Measurements from ENCODE around the gene CRYGB. TPM values are rescaled to one million over a fixed set of nuclear protein-coding genes. Genes with fewer than 3 reads are reported as not detected.

The CRYGB gene
- total and polyA plus RNA-seq, 2 of the 13 experiments (the other 11 are each of a cell fraction or from before 2014, with no cell fraction given): not detected

DNA sequence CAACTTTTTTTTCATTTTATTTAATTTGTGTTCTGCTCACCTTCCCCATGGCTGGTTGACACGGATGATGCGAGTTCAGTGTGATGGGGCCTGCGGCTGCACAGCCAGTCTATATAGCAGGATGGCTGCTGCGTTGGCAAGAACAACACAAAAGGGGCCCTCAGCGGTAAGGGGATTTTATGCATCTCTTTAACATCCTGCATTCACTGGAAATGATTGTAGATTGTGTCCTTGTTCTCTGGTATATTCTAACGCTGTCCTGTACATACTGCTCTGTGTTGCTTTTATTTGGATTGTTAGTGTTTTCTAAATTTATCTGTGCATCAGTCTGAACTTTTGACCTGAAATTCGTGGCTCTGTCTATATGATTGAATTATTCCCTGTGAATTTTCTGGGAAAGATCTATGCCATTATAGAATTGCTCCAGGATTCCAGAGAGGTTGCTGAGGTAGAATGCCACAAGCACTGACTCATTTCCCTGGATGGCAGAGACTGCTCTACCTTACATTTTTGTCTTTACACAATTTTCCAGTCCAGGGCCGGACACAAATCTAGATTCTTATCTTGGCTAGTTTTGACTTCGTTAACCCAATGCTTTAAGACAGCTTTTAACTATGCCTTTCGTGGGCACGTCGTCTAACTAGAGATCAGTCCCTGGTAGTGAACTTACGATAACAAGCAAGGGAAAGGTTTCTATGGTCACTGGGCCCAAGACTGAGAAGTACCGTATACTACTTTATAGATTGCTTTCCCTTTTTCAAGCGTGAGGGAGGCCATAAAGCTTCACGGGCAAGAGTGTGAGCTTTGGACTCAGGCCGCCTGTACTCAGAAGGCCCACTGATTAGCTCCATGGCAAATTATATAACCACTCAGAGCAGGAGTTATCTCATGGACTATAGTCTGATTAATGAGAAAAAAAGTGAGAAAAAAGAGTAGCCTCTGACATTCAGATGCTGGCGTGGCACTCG is 15.9 kb downstream of the CRYGB start, which contains the start of gene CRYGC (continued):
- no peak for TF ChIP-seq ZNF562 (CRISPR knock-in tag; IDR thresholded peaks at IDR 0.05; ENCODE audit: borderline replicate concordance)
- no peak for TF ChIP-seq PBX2 (CRISPR knock-in tag; IDR thresholded peaks at IDR 0.05)
- no peak for TF ChIP-seq ZNF674 (CRISPR knock-in tag; IDR thresholded peaks at IDR 0.05; ENCODE audit: low read depth)
- TF ChIP-seq REL (CRISPR knock-in tag; conservative IDR thresholded peaks at IDR 0.05): no peak
- TF ChIP-seq HNRNPL (IDR thresholded peaks at IDR 0.05; ENCODE audit: low read depth, low read length): no peak
- TF ChIP-seq ZKSCAN8 (CRISPR knock-in tag; IDR thresholded peaks at IDR 0.05; ENCODE audit: borderline replicate concordance): no peak; the same call in 1 of the 2 replicates
- TF ChIP-seq SUZ12 (IDR thresholded peaks at IDR 0.05; ENCODE audit: low read depth, low read length): no peak
- TF ChIP-seq CC2D1A (CRISPR knock-in tag; IDR thresholded peaks at IDR 0.05): no peak
- no peak for TF ChIP-seq NFAT5 (CRISPR knock-in tag; IDR thresholded peaks at IDR 0.05)
- no peak for TF ChIP-seq NFIC (IDR thresholded peaks at IDR 0.05; ENCODE audit: low read length)
- TF ChIP-seq ZNF350 (CRISPR knock-in tag; IDR thresholded peaks at IDR 0.05; ENCODE audit: borderline replicate concordance, low read depth): no peak
- TF ChIP-seq RBM22 (optimal IDR thresholded peaks at IDR 0.05; ENCODE audit: low read length): no peak
- peak; percentile 62; the same call in 1 of the 2 replicates for TF ChIP-seq HOXA3 (CRISPR knock-in tag; IDR thresholded peaks at IDR 0.05)
- TF ChIP-seq MEIS1 (CRISPR knock-in tag; IDR thresholded peaks at IDR 0.05; ENCODE audit: borderline replicate concordance): no peak
- no peak for TF ChIP-seq AKAP8 (CRISPR knock-in tag; IDR thresholded peaks at IDR 0.05)
- TF ChIP-seq ZNF296 (CRISPR knock-in tag; conservative IDR thresholded peaks at IDR 0.05): no peak
- TF ChIP-seq RAD21 (CRISPR knock-in tag; IDR thresholded peaks at IDR 0.05): no peak
- no peak for TF ChIP-seq ZNF337 (CRISPR knock-in tag; IDR thresholded peaks at IDR 0.05; ENCODE audit: borderline replicate concordance, low read depth)
- TF ChIP-seq, protein P1, sequence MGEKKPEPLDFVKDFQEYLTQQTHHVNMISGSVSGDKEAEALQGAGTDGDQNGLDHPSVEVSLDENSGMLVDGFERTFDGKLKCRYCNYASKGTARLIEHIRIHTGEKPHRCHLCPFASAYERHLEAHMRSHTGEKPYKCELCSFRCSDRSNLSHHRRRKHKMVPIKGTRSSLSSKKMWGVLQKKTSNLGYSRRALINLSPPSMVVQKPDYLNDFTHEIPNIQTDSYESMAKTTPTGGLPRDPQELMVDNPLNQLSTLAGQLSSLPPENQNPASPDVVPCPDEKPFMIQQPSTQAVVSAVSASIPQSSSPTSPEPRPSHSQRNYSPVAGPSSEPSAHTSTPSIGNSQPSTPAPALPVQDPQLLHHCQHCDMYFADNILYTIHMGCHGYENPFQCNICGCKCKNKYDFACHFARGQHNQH (CRISPR knock-in tag; IDR thresholded peaks at IDR 0.05): peak; percentile 70; the same call in 1 of the 2 replicates
- no peak for TF ChIP-seq FOXA1 (IDR thresholded peaks at IDR 0.05)
- no peak for TF ChIP-seq FOXA1 (CRISPR knock-in tag; IDR thresholded peaks at IDR 0.05)

Data from HepG2 (cell line).